ENCODE measurements around the gene HTT. TPM values are rescaled to one million over a fixed set of nuclear protein-coding genes. Genes with fewer than 3 reads are reported as not detected.
A peak's percentile ranks its signal among the peaks of the same experiment; 100 is the strongest.

HTT gene
- total and polyA plus RNA-seq, 9 of the 15 experiments (the other 6 are each of a cell fraction or from before 2014, with no cell fraction given): 0.66 to 31.6 (median 14.7) TPM

DNA sequence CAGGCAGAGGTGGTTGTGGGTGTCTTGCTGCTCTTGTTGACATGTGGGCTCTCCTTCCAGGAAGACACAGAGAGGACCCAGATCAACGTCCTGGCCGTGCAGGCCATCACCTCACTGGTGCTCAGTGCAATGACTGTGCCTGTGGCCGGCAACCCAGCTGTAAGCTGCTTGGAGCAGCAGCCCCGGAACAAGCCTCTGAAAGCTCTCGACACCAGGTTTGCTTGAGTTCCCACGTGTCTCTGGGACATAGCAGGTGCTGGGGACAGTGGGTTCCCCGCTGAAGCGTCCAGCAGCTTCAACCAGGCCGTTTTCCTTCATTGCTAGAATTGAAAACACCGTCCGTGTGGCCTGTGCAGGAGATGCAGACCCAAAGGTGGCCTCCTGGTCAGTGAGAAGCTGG is 148.9 kb downstream of the HTT start:
- no peak for ATAC-seq
- peak overlapping the region in 1 of 2 experiments; percentile 56; a peak in 1 of 4 replicates for H3K9ac ChIP-seq (ENCODE audit: insufficient read depth in 1 of 2, low read depth in 2 of 2, low read length in 2 of 2)
- H3K9me3 ChIP-seq (replicated peaks; ENCODE audit: control insufficient read depth, insufficient read depth, low read depth, low read length): no peaks in the 10 kb centered on the region
- no TSS peak for BruUV-seq (replicated peaks)
- H3K36me3 ChIP-seq (ENCODE audit: control insufficient read depth, insufficient read depth, low read length): peaks cover 43% of the 10 kb centered on the region; the same call in 2 of the 3 replicates
- no peak for DNase-seq (ENCODE audit: extremely low read depth in 1 of 4, low spot score in 3 of 4)
- FAIRE-seq: no peak
- CTCF ChIA-PET (ENCODE audit: low intra/inter-chr PET ratio): no interaction called here
- peaks cover 0 to 4% of the 10 kb centered on the region in 2 experiments; a peak in 1 of 5 replicates for H3K4me1 ChIP-seq (replicated peaks in 1 of 2; ENCODE audit: control insufficient read depth in 2 of 2, insufficient read depth in 2 of 2, low read length in 2 of 2)
- no peaks in the 10 kb centered on the region for H3K79me2 ChIP-seq (ENCODE audit: control insufficient read depth, insufficient read depth, low read length)
- H2AFZ ChIP-seq (ENCODE audit: low read depth, low read length): no peak overlapping the region
- H3K4me2 ChIP-seq (ENCODE audit: insufficient read depth, low read length): no peak overlapping the region
- H4K20me1 ChIP-seq (replicated peaks; ENCODE audit: control insufficient read depth, insufficient read depth, low read length): no peaks in the 10 kb centered on the region
- no peak overlapping the region for H3K27ac ChIP-seq (ENCODE audit: extremely low read depth, low read depth, low read length)
- no peak overlapping the region for H3K4me3 ChIP-seq
- no peaks in the 10 kb centered on the region for H3K27me3 ChIP-seq (ENCODE audit: control insufficient read depth in 2 of 2, insufficient read depth in 2 of 2, low read length in 2 of 2)
- intact Hi-C loops (cut with micrococcal nuclease) (no loop called here), in situ Hi-C loops (cut with MboI) (no loop called here)
- WGBS (ENCODE audit: insufficient coverage, low coverage, missing lambda C conversion rate): 77% methylated on average over 11 of the region's 11 CpGs
- H3K9me1 ChIP-seq (ENCODE audit: control insufficient read depth, insufficient read depth, low read length): no peaks in the 10 kb centered on the region
- no peak for TF ChIP-seq SRSF7 (optimal IDR thresholded peaks at IDR 0.05; ENCODE audit: low read depth, low read length)
- no peak for TF ChIP-seq NKRF (IDR thresholded peaks at IDR 0.05; ENCODE audit: borderline replicate concordance)
- TF ChIP-seq HOMEZ (CRISPR knock-in tag; IDR thresholded peaks at IDR 0.05): no peak
- TF ChIP-seq ZNF121 (CRISPR knock-in tag; conservative IDR thresholded peaks at IDR 0.05): no peak
- no peak for TF ChIP-seq KDM2B (CRISPR knock-in tag; IDR thresholded peaks at IDR 0.05)
- no peak for TF ChIP-seq RBBP5 (IDR thresholded peaks at IDR 0.05; ENCODE audit: borderline replicate concordance, insufficient read depth, low read length, poor library complexity, severe bottlenecking)
- TF ChIP-seq CUX1 (CRISPR knock-in tag; IDR thresholded peaks at IDR 0.05): no peak
- TF ChIP-seq, protein P1, sequence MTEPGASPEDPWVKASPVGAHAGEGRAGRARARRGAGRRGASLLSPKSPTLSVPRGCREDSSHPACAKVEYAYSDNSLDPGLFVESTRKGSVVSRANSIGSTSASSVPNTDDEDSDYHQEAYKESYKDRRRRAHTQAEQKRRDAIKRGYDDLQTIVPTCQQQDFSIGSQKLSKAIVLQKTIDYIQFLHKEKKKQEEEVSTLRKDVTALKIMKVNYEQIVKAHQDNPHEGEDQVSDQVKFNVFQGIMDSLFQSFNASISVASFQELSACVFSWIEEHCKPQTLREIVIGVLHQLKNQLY (CRISPR knock-in tag; conservative IDR thresholded peaks at IDR 0.05): no peak
- no peak for TF ChIP-seq ZNF124 (CRISPR knock-in tag; IDR thresholded peaks at IDR 0.05)
- TF ChIP-seq ZNF436 (CRISPR knock-in tag; IDR thresholded peaks at IDR 0.05): no peak
- POLR2A ChIA-PET: interaction anchor here (0.9 kb wide), 1 partner anchor 20 kb away, joined by 4 read pairs; no protein-coding TSS in a partner anchor
